Astrocyte (in vitro differentiated cells and primary cell): Measurements from ENCODE around the gene JMJD6.

Source experiments
- EZH2 ChIP-seq: IDR thresholded peaks from 2 replicates; pipeline ENCODE4 v1.6.1; 2012; ENCODE audit warnings: mild to moderate bottlenecking, low read length, inconsistent platforms; ENCODE audit not compliant: insufficient read depth
- TF ChIP-seq, protein P1 (sequence below): IDR thresholded peaks from 2 replicates; pipeline ENCODE4 v1.5.1; 2011; ENCODE audit warnings: low read depth, mild to moderate bottlenecking, inconsistent platforms, low read length, moderate library complexity; ENCODE audit not compliant: insufficient read depth

DNA sequence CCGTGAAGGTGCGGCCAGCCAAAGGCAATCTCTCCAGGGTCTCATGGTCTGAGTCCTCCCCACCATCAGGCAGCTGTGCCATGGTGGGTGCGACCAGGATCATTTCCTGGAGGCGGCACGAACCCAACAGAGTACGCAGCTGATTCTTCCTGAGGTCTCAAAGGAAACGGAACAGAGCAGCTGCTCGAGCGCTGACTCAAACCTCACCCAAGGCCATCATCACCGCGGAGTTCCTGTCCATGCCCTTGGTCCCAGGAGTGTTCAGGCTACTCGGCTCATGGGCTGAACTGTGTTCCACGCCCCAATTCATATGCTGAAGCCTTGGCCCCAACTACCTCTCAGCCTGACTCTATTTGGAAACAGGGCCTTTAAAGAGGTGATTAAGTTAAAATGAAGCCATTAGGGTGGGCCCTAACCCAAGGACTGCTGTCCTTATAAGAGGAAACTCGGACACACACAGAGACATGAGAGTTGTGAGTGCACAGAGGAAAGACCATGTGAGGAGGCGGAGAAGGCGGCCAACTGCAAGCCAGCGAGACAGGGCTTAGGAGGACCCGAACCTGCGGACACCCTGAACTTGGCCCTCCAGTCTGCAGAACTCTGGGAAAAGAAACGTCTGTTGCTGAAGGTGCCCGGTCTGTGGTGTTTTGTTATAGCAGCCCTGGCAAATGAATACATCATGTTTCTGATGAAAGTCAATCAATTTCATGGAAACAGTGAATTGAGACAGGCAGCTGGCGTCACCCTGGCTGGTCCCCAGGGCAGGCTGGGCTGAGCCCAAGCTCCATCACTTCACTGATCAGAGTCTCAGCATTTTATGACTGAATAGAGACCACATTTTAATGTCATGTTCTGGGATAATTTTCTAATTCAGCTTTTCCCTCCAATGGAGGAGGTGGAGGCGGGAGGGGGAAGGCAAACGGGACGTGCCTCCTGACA is 29.4 kb downstream of the JMJD6 start:
- TF ChIP-seq, protein P1, sequence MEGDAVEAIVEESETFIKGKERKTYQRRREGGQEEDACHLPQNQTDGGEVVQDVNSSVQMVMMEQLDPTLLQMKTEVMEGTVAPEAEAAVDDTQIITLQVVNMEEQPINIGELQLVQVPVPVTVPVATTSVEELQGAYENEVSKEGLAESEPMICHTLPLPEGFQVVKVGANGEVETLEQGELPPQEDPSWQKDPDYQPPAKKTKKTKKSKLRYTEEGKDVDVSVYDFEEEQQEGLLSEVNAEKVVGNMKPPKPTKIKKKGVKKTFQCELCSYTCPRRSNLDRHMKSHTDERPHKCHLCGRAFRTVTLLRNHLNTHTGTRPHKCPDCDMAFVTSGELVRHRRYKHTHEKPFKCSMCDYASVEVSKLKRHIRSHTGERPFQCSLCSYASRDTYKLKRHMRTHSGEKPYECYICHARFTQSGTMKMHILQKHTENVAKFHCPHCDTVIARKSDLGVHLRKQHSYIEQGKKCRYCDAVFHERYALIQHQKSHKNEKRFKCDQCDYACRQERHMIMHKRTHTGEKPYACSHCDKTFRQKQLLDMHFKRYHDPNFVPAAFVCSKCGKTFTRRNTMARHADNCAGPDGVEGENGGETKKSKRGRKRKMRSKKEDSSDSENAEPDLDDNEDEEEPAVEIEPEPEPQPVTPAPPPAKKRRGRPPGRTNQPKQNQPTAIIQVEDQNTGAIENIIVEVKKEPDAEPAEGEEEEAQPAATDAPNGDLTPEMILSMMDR: no peak
- no peak for TF ChIP-seq EZH2
